IPS-15b (cell line): ENCODE results near the gene HERPUD1.

Experiments
- H3K27me3 ChIP-seq: one replicate; pipeline ENCODE4 v1.6.1; 2013; ENCODE audit warnings: low read length; ENCODE audit not compliant: control insufficient read depth, insufficient read depth
- H3K36me3 ChIP-seq: one replicate; pipeline ENCODE4 v1.6.1; 2013; ENCODE audit warnings: low read length; ENCODE audit not compliant: control insufficient read depth, insufficient read depth
- H3K4me1 ChIP-seq: one replicate; pipeline ENCODE4 v1.6.1; 2013; ENCODE audit warnings: mild to moderate bottlenecking, low read length; ENCODE audit not compliant: control insufficient read depth, insufficient read depth
- H3K4me3 ChIP-seq: one replicate; pipeline ENCODE4 v1.5.1; 2013; ENCODE audit warnings: low read depth, low read length
- H3K9ac ChIP-seq: one replicate; pipeline ENCODE4 v1.6.1; 2013; ENCODE audit warnings: low read depth, mild to moderate bottlenecking, low read length
- H3K9me3 ChIP-seq: one replicate; pipeline ENCODE4 v1.6.1; 2013; ENCODE audit warnings: mild to moderate bottlenecking, low read length; ENCODE audit not compliant: control insufficient read depth, insufficient read depth

HERPUD1 gene

GRCh38 chr16:56950881-56951771 lies 19.2 kb downstream of the HERPUD1 start:
- Histone ChIP-seq H3K9me3 (no peaks in the 10 kb centered on the region), H3K4me3 (no peak overlapping the region), H3K27me3 (no peaks in the 10 kb centered on the region), H3K36me3 (no peaks in the 10 kb centered on the region), H3K4me1 (peaks cover 2% of the 10 kb centered on the region), H3K9ac (no peak overlapping the region)

GRCh38 chr16:56953006-56953405 lies 21.1 kb downstream of the HERPUD1 start:
- Histone ChIP-seq H3K4me1 (no peaks in the 10 kb centered on the region), H3K9ac (no peak overlapping the region)

GRCh38 chr16:56956076-56956475 lies 24.1 kb downstream of the HERPUD1 start:
- H3K27me3 ChIP-seq, result no peaks in the 10 kb centered on the region
- H3K4me1 ChIP-seq, result no peaks in the 10 kb centered on the region
- no peaks in the 10 kb centered on the region for H3K36me3 ChIP-seq
- no peaks in the 10 kb centered on the region for H3K9me3 ChIP-seq
- H3K4me3 ChIP-seq, result no peak overlapping the region
- H3K9ac ChIP-seq, result no peak overlapping the region

More at GRCh38 chr16:56953006-56953405, 21.1 kb downstream of the HERPUD1 start:
- H3K9me3 ChIP-seq, result no peaks in the 10 kb centered on the region
- no peak overlapping the region for H3K4me3 ChIP-seq
- H3K36me3 ChIP-seq, result no peaks in the 10 kb centered on the region
- no peaks in the 10 kb centered on the region for H3K27me3 ChIP-seq

- Histone ChIP-seq H3K9ac (no peak overlapping the region), H3K27me3 (no peaks in the 10 kb centered on the region), H3K4me1 (no peaks in the 10 kb centered on the region), H3K36me3 (no peaks in the 10 kb centered on the region), H3K4me3 (no peak overlapping the region), H3K9me3 (no peaks in the 10 kb centered on the region)
Measured at GRCh38 chr16:56956756-56957155, 24.8 kb downstream of the HERPUD1 start.

GRCh38 chr16:56960681-56961281 lies 28.8 kb downstream of the HERPUD1 start:
- no peaks in the 10 kb centered on the region for H3K27me3 ChIP-seq
- H3K9ac ChIP-seq, result no peak overlapping the region

GRCh38 chr16:56961386-56961785 lies 29.4 kb downstream of the HERPUD1 start:
- Histone ChIP-seq H3K9me3 (no peaks in the 10 kb centered on the region), H3K27me3 (no peaks in the 10 kb centered on the region), H3K9ac (no peak overlapping the region), H3K4me3 (no peak overlapping the region), H3K36me3 (no peaks in the 10 kb centered on the region), H3K4me1 (no peaks in the 10 kb centered on the region)

More at GRCh38 chr16:56960681-56961281, 28.8 kb downstream of the HERPUD1 start:
- no peaks in the 10 kb centered on the region for H3K9me3 ChIP-seq
- H3K4me3 ChIP-seq, result no peak overlapping the region
- H3K36me3 ChIP-seq, result no peaks in the 10 kb centered on the region
- no peaks in the 10 kb centered on the region for H3K4me1 ChIP-seq

- no peaks in the 10 kb centered on the region for H3K36me3 ChIP-seq
- no peak within 1 kb of the TSS for H3K4me3 ChIP-seq
- no peak within 1 kb of the TSS for H3K9ac ChIP-seq
- H3K4me1 ChIP-seq, result no peaks in the 10 kb centered on the region
- no peaks in the 10 kb centered on the region for H3K27me3 ChIP-seq
- no peaks in the 10 kb centered on the region for H3K9me3 ChIP-seq
Measured at GRCh38 chr16:56961851-56962281, 29.9 kb downstream of the HERPUD1 start, which contains the start of gene CETP. TSS of gene CETP (plus strand) at chr16:56961950. CDS start at chr16:56961980, 30 bp downstream.

GRCh38 chr16:56964243-56965148 lies 32.6 kb downstream of the HERPUD1 start:
- Histone ChIP-seq H3K9ac (peak overlapping the region; percentile 37), H3K9me3 (no peaks in the 10 kb centered on the region), H3K27me3 (no peaks in the 10 kb centered on the region), H3K4me3 (no peak overlapping the region), H3K4me1 (no peaks in the 10 kb centered on the region), H3K36me3 (no peaks in the 10 kb centered on the region)

- no peak overlapping the region for H3K9ac ChIP-seq
- H3K36me3 ChIP-seq, result no peaks in the 10 kb centered on the region
- H3K4me1 ChIP-seq, result no peaks in the 10 kb centered on the region
- H3K4me3 ChIP-seq, result no peak overlapping the region
- no peaks in the 10 kb centered on the region for H3K27me3 ChIP-seq
- H3K9me3 ChIP-seq, result no peaks in the 10 kb centered on the region
Measured at GRCh38 chr16:56965149-56966092, 33.5 kb downstream of the HERPUD1 start.

- Histone ChIP-seq H3K4me3 (no peak overlapping the region), H3K36me3 (no peaks in the 10 kb centered on the region), H3K9ac (no peak overlapping the region), H3K27me3 (no peaks in the 10 kb centered on the region), H3K4me1 (no peaks in the 10 kb centered on the region), H3K9me3 (no peaks in the 10 kb centered on the region)
Measured at GRCh38 chr16:56966093-56966475, 34.1 kb downstream of the HERPUD1 start.
